SIG-M5 treated with dmso at 0.1 percent for 504 hours (cell line): ENCODE measurements around the gene P2RX6.

ENCODE experiments used
- DNase-seq: peaks from one replicate; lab custom pipeline; 2025; ENCODE audit not compliant: unreplicated experiment; lab: John Stamatoyannopoulos, UW

P2RX6 gene

DNA sequence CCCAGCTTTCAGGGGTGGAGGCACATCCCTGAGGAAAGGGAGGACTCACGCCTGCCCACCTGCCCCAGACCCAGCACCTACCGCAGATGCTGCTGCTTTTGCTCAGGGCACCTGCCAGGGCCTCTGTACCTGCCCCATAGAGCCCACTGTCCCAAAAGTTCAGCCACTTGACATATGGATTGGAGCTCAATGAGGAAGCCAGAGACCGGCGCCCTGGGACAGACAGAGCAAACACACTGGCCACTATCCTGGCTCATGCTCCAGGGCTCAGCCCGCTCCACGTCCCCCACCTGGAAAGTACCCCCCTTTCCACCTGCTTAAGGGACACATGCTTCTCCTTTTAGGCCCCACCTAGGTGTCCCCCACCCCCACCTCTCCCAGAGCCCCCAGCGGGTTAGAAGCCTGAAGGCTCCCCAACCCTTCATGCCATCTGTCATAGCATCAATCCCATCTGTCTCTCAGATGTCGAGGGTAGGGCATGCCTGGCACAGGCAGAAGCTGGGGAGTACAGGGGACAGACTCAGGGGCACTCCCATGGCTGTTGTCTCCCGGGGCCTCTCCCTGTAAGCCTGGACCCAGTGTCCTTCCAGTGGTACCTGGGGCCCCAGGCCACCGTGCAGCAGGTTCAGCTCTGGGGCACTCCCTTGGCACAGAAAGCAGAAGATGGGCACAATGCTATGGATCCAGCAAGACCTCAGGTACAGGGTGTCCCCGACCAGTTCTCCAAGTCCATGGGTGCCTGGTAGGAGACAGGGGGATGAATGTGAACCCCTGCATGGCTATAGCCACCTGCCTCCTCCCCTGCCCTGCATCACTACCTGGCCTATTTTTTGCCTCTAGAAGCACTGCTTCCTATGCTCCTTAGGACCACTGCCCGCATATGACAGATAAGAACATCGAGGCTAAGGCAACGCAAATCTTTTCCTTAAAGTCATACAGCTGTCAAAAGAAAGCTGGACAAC is 2.2 kb upstream of the P2RX6 start:
- DNase-seq = no peak

DNA sequence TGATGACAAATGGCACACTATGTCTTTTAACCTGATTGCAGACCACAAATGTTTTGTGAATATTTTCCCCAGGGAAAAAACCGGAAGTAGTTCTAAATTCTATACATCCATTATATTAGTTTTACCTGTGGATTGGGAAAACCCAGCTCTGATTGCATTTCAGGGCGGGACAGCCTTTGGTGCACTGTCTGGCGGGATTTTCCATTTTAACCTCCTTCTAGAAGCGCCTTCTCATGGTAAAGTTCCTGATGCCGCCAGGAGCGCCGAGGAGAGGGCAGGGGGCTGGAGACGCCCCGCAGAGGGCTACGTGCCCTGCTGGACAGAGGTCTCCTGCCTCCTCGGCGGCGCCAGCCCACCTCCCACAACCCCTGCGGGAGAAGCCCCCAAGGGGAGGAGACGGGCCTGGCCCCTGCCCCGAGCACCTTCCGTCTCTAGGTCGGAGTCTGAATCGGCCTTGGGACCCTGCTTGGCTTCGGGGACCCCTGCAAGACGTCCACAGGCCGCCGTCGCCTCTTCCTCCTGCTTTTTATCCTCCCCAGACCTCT is 1.2 kb upstream of the P2RX6 start:
- DNase-seq = no peak

DNA sequence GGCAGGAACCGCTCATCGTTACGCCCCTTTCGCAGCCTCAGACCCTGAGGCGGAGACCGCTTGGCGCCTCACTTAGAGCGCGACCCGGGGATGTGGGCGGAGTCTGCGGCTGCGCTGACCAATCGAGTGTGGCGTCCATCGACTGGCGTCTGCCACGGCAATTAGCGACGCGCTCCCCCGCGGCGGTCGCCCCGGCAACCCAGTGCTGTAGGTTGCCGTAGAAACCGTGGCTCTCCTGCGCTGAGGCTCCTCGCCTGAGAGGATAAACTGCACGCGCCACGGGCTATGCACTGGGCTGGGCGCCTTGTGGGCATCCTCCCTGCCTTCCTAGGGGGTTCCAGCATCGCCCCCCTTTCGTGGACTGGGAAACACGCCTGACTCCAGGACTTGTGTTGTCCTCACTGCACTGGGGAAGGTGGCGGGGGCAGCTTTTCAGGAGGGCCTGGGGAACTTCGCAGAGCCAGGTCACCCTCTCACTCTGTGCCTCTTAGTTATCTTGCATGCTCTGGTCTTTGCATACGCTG is 701 bp upstream of the P2RX6 start:
- DNase-seq = peak; percentile 75

DNA sequence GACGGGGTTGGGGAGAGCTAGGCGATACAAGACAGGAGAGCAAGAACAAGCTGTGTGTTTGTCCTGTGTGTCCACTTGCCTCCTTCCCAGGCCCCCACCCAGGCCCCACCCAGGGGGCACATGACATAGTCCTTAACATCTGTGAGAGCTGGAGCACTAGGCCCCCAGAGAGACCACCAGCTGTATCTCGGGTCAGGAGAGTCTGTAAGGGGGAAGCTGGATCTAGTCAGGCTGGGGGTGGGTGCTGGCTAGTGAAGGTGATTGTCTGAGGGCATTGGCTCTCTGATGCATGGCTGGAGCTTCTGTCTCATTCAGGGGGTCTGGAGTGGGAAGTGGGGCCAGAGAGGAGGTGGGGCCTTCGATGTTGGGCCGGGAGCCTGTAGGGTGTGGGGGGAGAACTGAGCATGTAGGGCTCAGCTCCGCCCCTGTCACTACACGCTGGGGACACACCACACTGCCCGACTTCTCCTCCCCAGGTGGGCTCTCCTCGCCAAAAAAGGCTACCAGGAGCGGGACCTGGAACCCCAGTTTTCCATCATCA is 571 bp downstream of the P2RX6 start:
- DNase-seq = no peak

DNA sequence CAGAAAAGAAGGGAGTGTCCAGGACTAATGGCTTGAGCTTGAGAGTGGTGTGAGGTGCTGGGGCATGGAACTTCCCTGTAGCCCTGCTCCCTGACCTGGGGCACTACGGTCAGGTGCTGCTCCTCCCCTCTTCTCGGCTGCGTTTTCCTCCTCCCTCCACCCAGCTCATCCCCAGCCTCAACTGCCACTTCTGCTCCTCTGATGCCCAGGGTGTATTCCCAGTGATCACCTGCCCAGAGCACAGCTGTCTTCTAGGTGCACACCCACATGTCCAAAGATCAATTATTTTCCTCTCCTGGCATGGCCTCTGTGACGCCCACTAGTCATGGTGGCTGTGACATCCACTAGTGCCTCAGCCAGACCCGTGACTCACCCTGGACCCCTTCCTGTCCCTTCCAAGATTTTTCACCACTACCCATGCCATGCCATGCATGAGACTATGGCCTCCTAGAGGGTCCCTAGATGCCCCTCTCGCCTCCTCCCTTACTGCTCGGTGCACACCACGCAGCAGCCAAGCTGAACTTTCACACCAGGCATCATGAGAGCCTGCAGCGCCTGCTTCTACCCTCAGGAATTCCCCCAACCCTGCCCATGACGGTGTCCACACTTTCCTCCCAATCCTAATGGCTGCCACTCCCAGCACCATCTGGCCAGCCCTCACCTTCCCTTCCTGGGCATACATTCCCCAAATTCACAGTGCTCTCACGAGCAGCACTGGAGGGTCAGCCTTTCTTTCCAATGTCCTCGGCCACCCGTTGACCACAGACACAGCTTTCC is 1.9 kb downstream of the P2RX6 start:
- DNase-seq = no peak

DNA sequence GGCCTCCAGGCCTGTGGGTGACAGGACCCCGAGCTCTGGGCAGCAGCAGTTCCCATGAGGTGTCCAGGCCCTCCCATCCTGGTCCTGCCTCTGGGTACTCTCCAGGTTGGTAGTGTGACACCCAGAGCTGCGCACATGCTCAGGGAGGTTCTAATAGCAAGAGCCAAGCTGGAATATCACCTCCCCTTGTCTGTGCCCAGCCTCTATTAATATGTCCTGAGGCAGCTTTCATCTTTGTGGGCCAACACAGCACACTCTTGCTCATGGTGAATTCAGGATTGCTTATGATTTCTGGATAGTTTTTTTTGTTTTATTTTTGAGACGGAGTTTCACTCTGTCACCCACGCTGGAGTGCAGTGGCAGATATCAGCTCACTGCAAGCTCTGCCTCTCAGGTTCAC is 3.3 kb downstream of the P2RX6 start:
- no peak for DNase-seq

DNA sequence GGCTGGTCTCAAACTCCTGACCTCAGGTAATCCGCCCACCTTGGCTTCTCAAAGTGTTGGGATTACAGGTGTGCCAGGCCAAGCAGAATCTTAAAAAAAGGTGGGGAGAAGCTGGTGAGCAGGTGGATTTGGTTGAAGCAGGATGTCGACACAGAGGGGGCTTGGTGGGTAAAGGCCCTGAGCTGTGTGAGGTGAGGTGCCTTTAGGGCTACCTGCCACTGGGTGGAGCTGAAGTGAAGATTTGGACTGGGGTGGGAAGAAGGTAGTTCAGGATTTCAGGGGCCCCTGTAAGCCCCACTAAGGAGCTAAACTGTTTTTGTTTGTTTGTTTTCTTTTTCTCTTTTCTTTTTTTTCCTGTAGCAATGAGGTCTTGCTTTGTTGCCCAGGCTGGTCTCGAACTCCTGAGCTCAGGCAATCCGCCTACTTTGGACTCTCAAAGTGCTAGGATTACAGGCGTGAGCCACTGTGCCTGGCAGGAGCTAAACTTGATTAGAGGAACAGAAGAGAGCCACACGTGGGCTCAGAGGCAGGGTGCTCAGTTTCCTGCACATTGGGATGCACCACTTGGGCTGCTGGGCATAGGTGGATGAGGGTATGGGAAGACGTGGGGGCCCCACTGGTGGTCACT is 6.0 kb downstream of the P2RX6 start:
- peak; percentile 13 for DNase-seq

DNA sequence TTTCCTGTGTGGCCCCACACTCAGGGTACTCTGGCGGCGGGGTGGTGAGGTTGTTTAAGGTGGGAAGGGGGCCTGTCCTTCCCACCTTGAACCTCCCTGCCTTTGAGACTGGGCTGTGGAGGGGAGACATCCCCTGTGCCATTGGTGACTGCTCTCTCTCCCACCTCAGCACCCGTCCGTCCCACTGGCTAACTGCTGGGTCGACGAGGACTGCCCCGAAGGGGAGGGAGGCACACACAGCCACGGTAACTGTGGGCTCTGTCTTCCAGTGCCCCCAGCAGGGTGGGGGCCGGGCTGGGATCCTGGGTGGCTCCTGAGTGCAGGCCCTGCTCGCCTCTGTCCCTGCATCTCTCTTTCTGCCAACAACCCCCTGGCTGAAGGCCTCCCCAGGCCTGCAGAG is 7.5 kb downstream of the P2RX6 start:
- DNase-seq = no peak

DNA sequence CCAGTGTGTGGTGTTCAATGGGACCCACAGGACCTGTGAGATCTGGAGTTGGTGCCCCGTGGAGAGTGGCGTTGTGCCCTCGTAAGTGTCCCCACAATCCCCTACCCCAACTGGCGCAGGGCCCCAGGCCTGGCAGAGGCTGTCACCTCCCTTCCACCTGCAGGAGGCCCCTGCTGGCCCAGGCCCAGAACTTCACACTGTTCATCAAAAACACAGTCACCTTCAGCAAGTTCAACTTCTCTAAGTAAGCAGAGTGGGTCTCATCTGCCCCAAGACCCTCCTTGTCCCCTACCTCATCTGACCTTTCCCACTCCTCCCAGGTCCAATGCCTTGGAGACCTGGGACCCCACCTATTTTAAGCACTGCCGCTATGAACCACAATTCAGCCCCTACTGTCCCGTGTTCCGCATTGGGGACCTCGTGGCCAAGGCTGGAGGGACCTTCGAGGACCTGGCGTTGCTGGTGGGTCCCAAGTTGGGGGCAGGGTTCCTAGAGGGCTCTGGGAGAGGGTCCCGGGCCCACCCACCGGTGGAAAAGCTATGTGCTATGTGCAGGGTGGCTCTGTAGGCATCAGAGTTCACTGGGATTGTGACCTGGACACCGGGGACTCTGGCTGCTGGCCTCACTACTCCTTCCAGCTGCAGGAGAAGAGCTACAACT is 8.1 kb downstream of the P2RX6 start:
- DNase-seq = no peak

DNA sequence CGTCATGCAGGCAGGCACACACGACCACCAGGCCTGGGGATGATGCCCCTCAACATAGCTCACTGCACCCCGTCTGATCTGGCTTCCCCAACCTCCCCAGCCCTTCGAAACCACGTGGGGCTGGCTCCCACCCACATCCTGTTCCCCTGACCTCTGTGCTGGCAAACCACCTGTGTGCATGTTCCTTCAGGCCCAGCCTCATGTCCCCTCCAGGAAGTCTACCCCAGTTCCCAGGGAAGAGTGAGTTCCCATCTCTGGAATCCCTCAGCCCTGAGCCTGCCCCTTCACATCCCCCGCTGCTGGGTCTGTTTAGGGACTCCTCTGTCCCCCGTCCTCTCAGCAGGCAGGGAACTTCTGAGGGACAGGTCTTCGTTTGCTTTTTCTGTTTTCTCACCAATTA is 10.3 kb downstream of the P2RX6 start:
- no peak for DNase-seq

DNA sequence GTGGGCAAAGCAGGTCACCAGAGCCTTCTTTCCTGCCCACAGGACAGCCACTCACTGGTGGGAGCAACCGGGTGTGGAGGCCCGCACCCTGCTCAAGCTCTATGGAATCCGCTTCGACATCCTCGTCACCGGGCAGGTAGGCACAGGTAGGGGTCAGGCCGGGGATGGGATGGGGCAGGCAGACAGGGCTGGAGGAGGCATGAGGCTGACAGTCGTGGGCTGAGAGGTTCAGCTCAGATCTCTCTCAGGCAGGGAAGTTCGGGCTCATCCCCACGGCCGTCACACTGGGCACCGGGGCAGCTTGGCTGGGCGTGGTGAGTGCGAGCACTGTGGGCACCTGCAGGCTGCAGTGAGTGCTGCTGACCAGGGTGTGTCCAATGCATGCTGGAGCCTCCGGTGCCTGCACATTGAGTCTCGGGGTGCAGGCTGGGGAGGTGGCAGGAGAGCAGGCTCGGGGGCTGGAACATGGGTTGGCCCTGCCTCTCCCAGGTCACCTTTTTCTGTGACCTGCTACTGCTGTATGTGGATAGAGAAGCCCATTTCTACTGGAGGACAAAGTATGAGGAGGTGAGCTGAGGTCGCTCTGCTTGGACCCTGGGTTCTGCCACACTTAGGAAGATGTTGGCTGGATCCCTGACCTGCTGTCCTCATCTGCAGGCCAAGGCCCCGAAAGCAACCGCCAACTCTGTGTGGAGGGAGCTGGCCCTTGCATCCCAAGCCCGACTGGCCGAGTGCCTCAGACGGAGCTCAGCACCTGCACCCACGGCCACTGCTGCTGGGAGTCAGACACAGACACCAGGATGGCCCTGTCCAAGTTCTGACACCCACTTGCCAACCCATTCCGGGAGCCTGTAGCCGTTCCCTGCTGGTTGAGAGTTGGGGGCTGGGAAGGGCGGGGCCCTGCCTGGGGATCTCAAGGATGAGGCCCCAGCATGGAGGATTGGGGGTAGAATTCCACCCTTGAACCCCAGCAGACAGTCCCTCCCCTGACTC is 11.1 kb downstream of the P2RX6 start:
- DNase-seq = no peak

DNA sequence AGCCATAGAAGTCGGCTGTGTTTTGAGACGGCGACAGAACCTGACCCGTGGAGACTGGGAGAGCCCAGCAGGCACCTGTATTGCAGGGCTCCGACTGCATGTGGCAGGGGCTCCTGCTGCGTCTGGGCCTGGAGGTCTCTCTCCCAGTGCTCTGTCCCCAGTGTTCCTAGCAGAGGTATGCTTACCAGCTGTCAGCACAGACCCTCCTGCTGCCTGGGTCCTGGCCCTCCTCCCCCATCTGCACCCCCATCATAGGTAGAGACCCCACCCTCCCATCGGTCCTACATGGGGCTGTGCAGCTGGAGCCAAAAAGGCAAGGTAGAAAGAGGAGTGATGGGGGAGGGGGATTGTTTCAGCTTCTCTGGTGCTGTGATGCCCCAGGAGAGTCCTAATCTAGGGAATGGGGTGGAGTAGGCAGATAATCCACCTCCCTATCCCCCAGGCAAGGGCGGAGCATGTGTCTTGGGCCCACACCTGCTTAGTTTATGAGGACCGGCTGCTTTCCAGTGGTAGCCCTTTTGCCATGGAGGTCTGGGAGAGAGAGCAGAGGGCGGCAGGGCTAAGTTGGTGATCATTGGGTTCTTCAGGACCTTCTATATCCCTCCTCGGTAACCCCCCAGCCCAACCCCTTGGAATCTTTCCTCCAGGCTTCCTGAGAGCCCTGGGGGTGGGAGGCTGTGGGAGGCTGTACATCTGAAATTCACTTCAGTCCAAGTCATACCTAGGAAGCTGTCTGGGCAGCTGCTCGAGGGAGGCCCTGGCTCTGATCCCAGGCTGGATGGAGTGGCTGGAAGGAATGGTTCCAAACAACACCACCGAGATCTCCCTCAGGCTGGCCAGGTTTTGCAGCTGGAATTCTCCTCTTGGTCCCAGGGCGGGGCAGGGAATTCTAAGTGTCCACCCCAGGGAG is 12.1 kb downstream of the P2RX6 start:
- no peak for DNase-seq

DNA sequence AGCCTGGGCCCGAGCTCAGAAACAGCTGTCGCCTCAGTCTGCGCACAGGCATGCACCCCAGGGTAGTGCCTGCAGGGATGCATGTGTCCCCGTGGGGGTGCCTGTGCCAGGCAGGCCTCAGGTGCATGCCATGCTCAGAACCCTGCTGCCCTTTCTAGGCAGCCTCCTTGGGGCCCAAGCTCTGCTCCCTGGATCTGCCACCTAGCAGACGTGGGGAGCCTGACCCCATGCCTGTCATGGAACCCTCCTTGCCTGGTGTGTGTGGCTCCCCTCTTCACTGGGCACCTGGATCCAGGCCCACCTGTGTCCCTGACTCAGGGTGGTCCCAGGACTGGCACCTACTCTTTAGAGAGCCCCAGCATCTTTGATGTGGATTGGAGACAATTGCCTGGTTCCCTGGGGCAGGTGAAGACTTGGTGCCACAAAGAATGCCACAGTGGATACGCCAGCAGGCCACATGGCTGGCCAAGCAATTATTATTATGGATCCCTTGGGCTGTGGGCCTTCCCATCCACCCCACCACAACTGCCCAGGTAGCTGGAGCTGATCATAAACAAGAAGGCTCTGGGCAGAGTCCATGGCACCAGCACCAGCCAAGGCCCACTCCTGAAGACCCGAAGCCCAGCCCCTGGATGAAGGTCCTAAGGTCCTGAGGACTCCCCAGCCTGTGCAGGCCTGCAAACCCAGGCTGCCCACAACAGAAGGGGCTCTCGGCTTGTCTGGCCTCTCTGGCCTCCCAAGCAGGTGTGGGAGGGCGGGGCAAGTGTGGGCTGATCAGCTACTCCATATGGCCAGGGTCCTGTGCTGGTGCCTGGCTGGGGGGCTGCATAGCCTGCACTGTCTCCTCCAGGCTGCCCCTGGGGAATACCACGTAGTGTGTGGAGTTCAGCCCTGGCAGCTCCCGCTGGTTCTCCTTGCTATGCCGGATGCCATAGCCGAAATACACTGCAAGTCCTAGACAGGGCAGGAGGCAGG is 13.6 kb downstream of the P2RX6 start:
- no peak for DNase-seq

DNA sequence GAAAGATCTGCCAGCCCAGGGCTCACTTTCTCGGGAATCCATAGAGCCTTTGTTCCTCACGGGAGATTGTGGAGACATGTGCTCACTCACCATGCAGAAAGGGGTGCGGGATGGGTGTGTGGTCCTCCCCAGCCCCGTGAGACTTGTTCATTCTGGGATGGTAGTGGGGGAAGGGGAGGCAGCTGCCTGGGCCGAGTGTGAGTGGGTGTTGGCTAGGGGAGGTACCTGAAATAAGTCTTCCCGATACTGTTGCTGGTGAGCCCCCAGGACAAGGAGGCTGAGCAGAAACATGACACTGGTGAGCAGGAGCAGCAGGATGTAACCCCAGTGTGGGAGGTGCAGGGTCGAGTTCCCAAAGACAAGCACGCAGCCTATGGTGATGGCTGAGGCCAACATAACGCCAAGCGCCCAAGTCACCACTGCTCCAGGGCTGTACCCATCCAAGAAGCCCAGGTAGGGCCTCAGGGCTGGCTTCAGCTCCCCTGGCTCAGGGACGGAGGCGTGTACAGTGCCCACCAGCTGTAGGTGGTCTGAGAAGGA is 14.6 kb downstream of the P2RX6 start:
- no peak for DNase-seq

DNA sequence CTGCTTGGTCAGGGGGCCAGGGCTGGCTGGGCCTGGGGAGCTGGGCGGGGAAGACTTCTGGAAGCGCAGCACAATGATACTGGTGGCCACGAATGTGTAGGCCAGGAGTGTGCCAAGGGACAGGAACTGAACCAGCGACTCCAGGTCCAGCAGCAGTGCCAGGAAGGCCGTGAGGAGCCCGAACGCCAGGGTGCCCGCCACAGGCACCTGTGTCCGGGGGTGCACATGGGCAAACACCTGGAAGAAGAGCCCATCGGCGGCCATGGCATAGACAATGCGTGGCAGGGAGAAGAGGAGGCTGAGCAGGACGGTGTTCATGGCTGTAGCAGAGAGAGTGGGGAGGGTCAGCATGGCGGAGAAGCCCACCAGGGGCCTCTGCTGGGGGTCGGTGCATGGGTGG is 15.1 kb downstream of the P2RX6 start:
- DNase-seq = no peak

DNA sequence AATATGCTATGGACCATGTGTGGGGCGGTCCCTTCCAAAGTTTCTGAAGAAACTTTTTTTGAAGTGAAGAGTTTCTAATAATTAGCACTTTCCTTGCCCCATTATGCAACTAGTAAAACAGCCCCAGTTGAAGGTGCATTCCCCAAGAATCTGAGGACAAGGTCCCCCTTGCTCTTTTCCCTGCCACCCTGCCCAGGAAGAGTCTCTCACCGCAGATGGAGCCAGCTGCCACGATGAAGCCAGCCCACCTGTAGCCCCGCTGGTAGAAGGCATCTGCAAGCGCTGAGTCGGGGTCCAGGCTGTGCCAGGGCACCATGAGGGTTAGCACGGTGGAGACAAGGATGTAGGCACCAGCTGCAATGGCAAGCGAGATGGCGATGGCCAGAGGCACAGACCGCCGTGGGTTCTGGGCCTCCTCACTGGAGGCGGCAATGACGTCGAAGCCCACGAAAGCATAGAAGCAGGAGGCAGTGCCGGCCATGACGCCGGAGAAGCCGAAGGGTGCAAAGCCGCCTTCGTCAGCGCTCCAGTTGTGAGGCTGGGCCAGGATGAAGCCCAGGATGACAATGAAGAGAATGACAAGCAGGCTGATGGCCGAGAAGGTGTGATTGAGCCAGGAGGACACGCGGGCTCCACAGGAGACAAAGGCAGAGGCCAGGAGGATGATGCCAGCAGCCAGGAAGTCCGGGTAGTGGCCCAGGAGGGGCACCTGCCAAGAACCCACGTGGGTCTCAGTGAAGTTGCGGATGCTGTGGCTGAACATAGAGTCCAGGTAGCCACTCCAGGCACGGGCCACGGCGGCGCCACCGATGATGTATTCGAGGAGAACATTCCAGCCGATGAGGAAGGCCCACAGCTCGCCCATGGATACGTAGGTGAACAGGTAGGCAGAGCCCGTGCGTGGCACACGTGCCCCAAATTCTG is 15.9 kb downstream of the P2RX6 start:
- DNase-seq = no peak
